Stimulated activated CD8-positive, alpha-beta memory T cell treated with anti-CD3 and anti-CD28 coated beads, Interleukin-15, amount 100 ng/mL, for 4 hours (primary cell): ENCODE measurements around the gene RB1.
"Not testable (repeated sequence)": the region's sequence is repeated elsewhere in the genome, so short reads cannot be mapped to it uniquely, and the experiment has no call there.

Experiments
- DNase-seq, 2 donors: peaks; one replicate each; pipeline ENCODE4 v3.0.0-alpha.2; 2020; ENCODE audit warnings: low read depth in 2 of 2

RB1 gene

DNA sequence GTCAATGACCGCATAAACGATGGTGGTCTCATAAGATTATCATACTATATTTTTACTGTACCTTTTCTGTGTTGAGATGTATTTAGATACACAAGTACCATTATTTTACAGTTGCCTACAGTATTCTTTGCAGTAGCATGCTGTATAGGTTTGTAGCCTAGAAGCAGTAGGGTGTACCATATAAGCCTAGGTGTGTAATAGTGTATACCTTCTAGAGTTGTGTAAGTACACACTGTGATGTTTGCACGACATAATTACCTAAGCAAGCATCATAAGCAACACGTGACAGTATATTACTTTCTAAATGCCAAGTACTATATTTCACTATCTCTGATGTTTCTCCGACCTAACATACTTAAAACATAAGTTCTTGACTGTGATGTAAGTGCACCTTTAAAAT lies 106.6 kb downstream of the RB1 start:
- DNase-seq, result no peak

DNA sequence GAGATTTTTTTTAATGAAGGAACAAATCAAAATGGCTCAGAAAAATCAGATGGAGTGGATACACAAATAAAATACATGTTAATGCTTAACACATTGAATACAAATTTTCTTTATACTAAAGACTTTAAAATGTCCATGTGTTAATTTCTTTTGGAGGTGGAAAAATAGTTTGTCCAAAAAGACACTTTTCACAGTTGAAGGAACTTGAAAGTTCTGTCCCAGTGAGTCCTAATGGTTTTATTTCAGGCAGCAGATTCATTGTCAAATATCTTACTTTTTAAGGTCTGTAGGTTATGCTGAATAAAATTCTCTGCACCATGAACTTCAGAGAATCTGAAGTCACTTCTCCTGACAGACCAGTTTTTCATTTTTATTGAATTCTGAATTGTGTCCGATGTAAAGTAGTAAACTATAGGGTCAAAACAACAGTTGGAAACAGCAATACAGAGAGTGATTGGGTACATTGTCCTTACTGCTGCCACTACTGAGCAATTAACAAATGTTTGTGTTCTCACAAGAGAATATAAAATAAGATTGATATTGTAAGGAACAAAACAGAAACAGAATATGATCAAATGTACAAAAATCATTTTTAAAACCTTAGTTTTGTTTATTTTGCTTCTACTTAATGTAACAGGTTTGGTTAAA lies 107.7 kb downstream of the RB1 start:
- no peak for DNase-seq

DNA sequence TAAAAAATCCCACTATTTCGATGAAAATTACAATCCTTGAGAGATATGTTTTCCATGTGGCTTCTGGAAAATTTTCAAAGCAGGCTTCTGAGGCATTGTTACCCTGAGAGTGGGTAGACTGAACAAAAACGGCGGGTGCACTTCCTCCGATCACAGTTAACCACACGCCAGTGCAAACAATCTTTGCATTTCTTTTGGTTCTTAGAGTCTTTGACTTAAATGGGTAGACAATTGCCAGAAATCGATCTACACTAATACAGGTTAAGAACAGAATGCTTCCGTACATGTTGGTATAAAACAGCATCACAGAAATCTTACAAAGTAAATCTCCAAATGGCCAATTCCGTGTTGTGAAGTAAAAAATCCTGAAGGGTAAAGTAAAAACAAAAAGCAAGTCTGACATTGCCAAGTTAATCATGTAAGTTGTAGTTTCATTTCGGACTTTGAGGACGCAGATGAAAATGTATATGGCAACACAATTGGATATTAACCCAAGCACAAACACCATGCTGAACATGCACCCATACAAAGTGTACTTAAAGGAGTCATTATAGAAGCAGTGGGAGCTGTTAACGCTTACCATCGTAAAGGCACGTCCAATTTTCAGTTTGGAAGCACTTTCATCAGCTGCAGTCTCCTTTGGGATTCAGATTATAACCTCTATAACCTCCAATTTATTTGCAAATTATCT lies 108.4 kb downstream of the RB1 start:
- no peak for DNase-seq

DNA sequence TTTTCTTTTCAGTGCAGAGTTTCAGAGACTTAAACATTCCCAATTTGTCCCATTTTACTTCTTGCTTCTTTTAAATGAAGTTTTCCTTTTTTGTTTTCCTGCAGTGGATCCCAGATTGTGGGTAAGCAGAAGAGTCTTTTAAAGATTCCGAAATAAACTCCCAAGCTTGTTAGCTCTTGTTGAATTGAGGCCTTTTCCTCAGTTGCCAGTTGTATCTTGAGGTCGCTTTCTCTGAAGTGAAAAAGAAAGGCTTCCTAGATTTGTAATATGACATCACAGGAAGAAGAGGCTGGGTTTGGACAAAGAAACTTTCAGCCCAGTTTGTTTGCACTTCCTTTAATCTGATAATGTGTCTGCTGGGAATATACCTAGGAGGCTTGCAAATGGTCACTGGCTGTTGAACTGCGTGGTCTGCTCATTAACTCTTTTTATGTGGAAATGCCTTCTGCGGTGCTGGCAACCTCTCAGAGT lies 109.4 kb downstream of the RB1 start, which contains the start of gene LPAR6:
LPAR6 (minus strand) TSS at position 233 of the 471 bp plus-strand sequence. CDS start 690 bp downstream, outside the sequence.
- DNase-seq, result no peak

DNA sequence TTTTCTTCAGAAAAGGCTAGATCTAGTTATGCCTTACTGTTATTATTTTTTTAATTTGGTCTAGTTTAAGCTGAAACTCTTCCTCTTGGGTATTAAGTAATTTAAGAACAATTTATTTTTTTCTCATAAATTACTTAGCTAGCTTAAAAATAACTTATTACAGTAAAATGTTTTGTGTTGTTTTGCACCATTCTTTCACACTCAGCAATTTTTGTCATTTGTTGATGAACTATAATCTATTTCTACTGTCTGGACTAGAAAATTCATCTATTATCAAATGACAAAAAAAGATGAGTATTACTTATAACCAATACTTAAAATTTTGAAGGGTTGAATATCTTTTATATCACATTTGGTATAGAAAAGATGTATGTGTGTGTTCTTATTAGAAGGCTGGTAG lies 111.0 kb downstream of the RB1 start:
- no peak for DNase-seq

DNA sequence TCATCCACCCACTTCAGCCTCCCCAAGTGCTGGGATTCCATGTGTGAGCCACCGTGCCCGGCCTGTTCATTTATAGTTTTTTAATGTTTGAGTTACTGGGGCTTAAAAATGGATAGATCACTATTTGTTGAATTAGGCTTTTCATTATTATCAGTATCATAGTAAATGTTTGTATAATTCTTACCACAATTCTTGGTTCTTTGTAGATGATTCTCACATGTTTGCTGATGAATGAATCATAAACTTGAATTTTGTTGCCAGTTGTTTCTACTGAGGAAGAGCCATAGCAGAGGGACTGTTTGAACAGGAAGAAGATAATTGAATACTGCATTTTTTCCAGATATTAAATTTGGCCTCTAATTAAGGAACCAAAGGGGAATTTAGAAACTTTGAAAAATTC lies 112.0 kb downstream of the RB1 start:
- no peak for DNase-seq

DNA sequence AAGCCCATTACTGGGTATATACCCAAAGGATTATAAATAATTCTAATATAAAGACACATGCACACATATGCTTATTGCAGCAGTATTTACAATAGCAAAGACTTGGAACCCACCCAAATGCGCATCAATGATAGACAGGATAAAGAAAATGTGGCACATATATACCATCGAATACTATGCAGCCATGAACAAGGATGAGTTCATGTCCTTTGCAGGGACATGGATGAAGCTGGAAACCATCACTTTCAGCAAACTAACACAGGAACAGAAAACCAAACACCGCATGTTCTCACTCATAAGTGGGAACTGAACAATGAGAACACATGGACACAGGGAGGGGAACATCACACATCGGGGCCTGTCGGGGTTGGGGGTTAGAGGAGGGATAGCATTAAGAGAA lies 118.5 kb downstream of the RB1 start:
- DNase-seq, result not testable (repeated sequence)

DNA sequence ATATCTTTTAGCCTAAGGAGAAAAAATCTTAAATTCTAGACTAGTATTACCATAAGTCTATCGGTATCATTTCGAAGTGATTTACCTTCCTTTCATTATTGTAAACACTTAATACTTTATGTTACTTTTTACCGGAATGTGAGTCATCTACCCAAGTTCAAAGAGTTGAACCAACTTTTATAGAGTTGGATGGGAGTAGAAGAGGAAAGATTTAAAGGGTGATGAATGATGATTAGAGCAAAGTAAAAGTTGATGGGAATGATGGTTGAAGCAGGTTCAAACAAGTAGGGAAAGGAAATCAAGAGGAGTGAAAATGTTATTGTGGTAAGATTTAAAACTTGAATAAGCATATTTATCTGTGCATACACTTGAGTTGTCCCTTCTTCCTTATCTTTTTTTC lies 120.7 kb downstream of the RB1 start:
- no peak for DNase-seq

DNA sequence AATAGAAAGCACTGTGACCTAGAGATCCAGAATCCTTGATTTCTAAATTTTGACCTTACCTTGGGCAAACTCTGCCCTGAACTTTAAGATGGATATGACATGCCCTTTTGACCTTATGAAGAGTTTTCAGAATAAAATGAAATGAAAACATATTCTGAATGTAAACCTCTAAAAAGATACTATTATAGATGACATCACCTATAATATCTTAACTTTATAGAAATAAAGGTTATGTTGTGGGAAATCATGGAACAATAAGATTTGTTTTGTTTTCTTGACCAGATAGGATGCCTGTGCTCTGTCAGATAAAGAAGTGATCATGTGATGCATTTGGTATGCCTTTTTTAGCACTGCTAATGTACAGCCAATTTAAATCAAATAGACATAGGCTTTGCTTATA lies 122.5 kb downstream of the RB1 start:
- no peak for DNase-seq

DNA sequence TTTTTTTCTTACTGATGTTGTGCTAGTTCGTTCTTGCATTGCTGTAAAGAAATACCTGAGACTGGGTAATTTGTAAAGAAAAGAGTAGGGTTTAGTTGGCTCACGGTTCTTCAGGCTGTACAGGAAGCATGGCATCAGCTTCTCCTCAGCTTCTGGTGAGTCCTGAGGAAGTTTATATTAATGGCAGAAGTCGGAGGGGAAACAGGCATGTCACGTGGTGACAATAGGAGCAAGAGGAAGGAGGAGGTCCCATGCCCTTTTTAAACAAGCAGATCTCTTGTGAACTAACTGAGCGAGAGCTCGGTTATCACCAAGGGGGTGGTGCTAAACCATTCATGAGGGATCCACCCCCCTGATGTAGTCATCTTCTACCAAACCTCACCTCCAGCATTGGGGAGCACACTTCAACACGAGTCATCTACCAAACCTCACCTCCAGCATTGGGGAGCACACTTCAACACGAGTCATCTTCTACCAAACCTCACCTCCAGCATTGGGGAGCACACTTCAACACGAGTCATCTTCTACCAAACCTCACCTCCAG lies 123.3 kb downstream of the RB1 start:
- not testable (repeated sequence) for DNase-seq

DNA sequence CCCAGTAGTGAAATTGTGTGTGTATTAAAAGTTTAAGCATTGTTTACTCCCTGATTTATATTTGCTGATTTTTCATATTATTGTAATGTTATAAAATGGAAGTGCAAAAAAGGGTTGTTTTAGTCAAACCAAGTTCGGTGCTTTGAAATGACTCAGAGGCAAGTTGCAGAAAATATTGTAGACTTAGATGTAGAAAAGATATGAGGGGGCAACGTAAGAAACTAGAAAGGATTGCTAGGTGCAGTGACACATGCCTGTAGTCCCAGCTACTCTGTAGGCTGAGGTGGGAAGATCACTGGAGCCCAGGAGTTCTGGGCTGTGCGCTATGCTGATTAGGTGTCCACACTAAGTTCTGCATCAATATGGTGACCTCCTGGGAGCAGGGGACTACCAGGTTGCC lies 125.5 kb downstream of the RB1 start:
- DNase-seq, result no peak

DNA sequence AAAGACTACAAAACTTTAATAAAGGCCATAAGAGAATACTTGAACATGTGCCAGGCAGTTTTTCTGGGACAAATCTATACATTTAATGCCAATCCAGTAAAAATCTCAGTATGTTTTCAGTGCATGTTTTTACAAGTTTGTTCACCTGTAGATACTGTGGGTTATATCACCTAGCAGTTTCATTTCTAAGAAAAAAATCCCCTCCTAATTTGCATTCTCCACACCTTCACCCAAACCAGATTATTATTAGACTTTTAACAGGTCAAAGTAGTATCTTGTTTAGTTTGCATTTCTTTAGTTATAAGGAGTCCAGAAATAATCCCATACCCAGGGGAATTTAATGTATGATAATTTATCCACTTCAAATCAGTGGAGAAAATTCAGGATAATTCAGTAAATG lies 126.3 kb downstream of the RB1 start:
- no peak for DNase-seq

DNA sequence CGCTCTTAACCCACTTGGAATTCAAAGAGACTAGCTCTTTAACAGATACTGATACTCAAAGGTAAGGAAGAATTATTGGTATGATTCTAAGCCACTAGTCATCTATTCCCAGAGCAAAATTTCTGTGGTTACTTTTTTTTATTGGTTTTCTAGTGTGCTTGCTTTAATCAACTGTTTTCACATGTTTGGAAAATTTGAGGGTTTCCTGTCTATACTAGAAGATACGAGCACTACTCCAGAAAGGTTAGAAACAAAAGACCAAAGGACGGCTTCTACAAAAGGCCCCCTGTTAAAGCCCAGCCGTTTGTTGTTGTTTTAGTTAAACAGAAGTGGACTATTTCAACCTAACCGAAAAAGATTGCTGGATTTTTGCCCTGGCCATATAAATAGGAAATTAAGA lies 127.9 kb downstream of the RB1 start:
- no peak for DNase-seq

DNA sequence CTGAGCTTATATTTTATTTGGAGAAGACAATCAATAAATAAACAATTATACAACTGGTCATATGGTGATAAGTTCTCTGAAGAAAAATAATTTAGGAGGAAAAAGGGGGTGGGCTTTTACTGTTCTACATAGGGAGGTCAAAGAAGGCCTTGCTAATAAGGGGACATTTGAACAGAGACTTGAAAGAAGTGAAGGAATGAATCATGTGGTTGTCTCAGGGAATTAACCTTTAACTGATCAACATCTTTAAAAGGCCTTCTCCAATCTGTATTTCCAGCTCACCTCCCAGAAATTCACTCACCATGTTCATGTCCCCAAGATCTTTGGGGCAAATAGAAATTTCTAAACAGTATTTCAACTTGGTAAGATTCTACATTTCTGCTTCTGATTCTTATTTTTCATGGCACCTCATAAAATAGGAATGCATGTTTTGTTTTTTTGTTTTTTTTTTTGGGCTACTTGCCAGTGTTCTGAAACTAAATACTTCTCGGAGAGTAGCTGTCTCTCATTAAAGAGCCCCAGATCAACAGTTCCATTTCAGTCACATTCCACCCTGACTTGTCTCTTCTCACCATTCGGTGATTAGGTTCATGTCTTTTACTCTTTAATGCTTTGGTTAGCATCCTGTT lies 128.6 kb downstream of the RB1 start:
- no peak for DNase-seq

DNA sequence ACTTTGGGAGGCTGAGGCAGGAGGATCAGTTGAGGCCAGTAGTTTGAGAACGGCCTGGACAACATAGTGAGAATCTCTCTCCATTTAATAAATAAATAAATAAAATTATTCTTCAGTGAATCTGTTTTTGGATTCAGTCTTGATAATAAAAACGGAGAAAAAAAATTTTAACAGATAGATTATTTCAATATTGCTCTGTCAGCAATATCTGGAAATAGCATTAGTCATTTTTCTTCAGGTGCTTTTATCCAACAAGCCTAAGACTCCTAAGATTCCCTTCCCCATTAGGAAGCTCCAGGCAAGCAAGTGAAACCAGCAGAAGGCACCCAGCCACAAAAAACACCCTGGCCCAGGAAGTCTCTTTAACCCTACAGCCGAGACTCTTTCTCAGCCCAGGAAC lies 130.6 kb downstream of the RB1 start:
- no peak for DNase-seq

DNA sequence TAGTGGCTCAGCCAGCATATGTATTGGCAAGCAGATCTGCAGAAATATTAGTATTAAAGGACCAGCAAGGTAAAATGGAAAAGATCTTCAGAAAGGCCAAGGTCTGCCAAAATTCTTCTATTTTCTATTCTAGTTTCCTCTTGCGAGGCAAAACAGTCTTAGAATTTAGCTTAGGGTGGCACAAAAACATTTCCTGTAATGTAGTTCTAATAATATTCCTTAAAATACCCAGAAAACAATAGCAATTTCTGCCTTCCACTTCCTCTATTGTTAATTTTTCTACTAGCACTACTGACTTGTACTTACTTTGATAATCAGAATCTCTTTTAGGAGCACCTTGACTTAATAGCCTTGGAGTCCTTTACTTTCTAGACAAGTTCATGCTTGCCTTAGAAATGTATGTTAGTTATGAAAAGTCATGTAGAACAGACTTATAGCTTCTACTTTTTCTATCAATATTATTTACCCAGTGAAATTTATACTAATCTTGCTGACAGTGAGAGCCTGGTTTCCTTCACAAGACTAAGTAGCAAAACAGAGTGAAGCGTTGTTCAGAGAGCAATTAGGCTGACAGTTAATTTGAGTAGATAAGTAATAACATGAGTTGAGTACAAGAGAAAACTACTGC lies 133.2 kb downstream of the RB1 start:
- DNase-seq, result no peak

DNA sequence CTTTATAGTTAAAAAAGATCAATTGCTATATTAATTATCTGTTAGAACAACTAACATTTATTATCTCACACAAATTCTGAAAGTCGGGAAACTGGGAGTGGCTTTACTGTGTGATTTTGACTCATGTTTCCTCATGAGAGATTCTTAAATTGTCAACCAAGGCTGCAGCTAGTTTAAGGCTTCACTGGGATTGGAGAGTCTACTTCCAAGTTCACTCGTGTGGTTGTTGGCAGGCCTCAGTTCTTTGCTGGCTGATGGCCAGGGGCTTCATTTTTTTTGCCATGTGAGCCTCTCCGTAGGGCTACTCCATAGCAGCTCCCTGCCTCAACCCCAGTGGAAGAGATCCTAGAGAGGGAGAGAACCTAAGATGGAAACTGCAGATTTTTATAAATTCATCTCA lies 133.8 kb downstream of the RB1 start:
- no peak for DNase-seq

DNA sequence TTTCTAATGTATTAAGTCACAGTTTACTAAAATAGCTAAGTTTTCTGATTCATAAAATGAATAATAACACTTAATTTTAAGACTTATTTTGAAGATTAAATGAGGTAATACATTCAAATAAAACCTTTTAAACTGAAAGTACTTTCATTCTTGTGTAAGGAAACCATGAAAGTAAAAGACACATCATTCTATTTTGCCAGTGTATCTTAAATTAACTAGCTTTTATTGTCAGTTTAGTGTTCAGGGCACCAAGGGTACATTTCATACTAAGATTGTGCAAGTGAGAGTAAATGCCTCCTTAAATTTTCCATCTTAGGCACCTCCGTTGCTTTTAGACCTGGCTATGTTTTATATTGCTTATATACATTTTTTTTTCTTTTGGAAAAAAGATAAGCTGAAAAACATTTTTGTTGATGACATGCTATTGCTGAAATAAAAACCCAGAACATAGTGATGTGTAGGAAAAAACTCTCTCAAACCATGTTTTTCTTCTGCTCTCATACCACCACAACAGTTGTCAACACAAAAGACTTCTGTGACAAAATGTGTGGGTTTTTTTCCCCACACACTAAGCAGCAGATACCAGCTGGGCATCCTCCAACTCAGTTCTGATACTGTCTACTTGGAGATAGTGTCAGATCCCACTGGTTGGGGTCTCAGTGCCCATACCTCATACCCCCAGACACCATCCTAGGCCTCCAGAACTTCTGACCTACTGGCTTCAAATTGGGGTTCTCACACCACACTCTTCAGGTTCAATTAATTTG lies 140.1 kb downstream of the RB1 start:
- DNase-seq, result no peak

DNA sequence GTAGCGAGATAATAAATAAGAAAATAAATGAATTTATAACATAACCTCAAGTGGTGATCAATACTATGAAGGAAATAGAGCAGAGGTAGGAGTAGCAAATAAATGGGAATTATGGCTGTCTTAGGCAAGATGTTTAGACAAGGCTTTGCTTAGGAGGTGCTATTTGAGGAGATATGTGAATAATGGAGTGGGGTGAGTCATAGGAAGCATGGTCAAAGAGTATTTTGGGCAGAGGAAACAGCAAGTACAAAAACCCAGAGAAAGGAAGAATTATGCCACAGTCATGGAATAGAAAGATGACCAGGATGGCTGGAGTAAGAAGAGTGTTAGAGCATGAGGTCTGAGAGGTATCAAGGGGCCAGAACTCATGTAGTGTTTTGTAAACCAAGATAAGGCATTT lies 142.9 kb downstream of the RB1 start:
- no peak for DNase-seq

DNA sequence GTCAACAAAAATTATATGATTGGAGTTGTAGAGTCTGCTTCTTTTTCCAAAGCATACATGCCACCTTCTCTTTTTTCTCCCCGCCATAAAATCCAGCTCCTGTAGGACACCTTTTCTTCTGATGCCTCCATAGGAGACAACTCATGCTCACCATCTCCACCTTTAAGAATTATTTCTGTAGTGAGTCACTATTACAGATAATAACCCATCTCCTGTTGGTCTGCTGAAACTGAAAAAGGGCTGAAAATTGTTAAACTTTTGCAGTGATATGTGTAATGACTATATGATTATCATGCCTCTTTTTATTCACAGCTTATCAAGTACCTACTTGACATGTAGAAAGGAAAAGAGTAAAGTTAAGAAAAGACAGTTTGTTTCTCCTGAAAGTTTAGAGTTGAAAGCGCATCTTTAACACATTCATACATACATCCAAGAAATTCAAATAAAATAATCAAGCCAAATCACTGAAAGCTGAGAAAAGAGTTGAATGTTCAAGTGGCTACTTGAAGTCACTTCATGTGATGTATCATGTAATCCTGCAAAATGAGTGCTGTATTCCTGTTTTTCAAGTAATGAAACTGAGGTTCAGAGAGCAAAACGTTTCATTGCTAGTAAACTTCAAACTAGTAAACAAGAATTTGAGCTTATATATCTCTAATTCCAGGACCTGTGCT lies 144.9 kb downstream of the RB1 start:
- no peak for DNase-seq
